Stimulated activated CD4-positive, alpha-beta T cell treated with anti-CD3 and anti-CD28 coated beads, TNF-alpha, amount 100 ng/mL, for 4 hours (primary cell): Measurements from ENCODE around the gene CARD18.

Experiments used
- DNase-seq, 3 experiments: peaks; one replicate each; pipeline ENCODE4 v3.0.0-alpha.2; 2020; ENCODE audit warnings: low read depth in 3 of 3

CARD18 gene, protein sequence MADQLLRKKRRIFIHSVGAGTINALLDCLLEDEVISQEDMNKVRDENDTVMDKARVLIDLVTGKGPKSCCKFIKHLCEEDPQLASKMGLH

DNA sequence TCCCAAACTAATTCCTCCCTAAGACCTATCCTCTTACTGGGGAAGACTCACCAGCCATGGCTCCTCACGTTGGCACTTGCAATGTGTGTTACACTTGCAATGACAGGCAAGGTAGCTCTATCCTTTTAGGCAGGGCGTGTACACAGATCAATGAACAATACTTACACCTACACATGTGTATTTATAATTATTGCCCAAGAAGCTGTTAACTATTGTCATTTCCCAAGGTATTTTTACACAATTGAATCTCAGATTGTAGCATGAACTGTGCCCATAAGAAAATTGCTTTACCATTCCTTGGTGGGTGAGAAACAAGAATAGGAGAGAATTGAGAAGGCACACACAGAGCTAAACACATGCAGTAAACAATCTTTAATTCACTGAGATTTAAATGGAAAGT lies at the start of gene CARD18:
TSS of gene CARD18 (minus strand) at position 101 of the 400 bp plus-strand sequence. CDS start at position 58, 43 bp downstream.
- DNase-seq: no peak

DNA sequence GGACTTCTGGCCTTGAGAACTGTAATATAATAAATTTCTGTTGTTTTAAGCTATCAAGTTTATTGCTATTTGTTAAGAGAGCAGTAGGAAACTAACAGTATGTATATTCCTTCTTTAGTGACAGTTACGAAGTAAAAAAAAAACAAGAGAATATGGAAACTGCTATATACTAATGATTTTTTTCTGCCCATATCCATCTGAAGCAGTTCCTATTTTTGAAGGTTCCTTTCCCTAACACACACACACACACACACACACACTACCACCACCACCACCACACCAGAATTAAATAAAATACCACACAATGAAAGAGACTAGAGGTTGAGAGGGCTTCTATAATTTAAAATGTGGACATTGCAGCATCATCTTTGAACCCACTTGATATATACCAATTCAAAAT lies 44.4 kb upstream of the CARD18 start:
- DNase-seq: no peak

DNA sequence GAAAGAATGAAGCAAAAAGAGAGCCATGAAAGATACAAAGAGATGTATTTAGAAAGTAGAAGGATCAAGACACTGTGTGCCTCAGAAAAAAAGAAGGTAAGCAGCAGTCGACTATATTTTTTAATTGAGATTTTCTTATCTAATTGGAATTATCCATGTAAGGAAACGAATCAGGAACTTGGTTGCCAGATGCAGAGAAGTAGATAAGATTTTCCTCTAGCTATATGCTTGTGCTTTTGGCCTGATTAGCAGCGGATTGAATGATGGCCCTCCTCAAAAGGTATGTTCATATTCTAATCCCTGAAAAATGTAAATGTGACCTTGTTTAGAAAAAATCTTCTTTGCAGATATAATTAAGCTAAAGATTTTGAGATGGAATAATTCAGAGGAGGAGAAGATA lies 43.9 kb upstream of the CARD18 start:
- DNase-seq: no peak

DNA sequence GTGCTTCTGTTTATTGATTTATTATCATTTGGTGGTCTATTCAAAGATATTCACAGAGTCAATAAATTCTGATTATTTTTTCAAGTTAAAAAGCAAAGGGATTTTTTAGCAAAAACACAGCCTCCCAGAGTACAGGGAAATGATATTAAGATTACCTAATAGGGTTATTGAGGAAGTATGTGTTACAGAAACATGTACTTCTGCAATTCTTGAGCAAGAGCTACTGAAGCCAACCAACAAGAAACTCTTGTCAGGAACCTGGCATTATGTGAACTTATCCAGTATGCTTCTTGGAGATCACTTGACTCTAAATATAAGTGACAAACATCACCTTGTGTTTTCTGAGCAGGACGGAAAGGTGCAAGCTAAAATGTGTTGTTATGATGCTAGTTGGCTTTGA lies 42.0 kb upstream of the CARD18 start:
- DNase-seq: no peak

DNA sequence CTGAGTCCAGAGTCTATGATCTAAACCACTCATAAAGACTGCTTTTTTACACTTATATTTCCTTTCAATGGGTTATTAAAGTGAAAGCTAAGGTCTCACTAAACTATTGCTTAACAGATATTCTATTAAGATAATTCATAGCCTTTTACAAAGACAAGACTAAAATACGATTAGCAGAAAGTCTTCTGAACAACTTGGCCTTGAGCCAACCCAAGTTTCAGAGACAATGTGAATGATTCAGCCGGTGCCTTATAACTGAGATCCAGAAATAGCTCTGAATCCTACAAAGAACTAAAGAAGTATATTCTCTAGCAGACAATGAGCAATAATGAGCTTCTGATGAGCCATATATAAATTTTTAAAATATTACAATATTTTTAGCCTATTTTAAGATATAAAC lies 41.5 kb upstream of the CARD18 start:
- DNase-seq: no peak

DNA sequence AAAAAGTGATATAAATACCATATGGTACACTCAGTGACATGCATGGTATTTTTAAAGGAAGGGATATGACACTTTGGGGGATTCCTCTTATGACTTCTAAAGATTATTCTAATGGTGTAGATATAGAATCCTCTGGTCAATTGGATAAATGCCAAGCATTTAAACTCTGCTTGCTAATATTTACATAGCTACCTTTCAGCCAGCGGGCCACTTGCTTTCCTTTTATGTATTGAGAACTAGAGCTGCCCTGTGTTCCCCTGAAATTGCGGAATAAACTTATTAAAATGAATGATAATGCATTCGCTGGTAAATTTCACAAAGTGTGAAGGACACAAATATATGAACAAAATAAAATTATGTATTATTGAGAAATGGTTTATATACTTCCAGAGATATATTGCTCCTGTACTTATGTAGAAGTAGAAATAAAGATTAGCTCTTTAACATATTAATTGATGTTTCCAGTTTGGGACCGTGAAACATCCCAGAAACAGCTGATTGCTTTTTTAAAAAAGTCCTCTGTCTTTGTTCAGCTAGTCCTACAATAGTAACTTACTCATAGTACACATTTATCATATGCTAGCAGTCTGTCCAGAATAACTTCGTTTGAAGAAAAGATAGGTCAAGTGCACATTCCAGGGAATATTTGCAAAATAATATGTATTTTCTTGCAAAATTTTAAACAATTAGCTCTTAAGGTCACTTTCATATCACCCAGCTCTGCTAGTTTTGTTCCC lies 40.1 kb upstream of the CARD18 start:
- DNase-seq: no peak

DNA sequence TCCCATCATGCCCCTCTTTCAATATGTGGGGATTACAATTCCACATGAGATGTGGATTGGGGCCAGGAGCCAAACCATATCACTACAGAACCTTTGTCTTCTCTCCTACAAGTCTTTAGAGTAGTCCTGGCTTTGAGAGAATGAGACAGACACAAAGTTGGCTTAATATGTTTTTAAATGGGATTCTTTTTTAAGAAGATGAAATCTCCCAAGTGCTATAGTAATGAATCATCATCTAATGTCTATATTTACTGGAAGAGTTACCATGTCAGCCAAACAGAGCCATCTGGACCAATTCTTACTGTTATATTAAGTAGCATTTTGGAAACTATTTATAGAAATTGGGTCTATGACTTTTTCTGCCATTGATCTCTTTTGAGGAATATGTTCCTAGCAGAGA lies 38.1 kb upstream of the CARD18 start:
- no peak for DNase-seq

DNA sequence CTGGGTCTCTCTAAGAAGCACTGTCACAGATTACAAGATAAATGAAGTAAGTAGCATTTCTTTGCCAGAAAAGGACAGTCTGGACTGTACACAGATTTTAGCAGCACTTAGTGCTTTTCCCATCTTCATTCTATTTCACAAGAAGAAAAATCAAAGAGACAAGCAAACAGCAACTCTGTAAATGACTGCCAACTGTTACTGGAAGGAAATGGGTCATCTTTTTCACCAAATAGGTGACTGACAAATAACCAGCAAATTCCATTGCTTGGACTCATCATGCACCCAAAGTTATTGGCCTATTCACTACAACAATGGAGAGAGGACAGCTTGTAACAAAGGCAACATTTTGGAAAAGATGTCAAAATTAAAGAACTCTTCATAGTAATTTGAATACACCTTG lies 28.9 kb upstream of the CARD18 start:
- DNase-seq: no peak

DNA sequence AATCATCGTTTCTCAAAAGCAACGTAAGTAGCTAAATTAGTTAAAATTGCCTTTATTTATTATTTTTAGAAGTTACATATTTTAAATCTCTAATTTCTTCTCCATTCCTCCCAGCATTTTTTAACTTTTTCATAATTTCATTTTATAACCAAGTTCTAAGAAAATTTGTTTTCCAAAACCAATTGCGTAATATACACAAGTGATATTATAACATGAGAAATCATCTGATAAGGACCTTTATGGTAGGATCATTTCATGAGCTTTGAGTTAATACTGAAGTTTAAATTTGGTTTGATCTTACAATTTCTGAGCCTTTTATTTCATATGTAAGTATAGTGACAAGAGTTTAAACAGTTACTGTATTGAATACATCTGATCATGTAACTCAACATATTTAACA lies 27.7 kb upstream of the CARD18 start:
- no peak for DNase-seq

DNA sequence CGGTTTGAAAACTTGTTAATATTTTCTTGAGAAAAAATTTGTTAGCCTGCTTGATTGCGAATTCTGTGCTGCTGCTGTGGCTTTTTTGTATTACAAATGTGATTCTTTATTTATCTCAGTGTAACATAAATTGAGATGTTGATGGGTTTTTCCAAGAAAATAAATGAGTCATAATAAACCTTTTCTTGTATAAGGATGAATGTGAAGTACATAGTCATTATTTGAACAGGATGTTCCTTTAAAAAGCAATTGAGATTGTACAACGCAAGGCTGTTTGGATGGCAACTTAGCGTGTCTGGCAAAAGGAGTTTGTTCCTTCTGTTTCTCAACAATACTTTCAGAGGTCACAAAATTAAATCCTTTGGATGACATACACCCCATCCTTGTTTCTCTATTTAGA lies 24.6 kb upstream of the CARD18 start:
- DNase-seq: no peak

DNA sequence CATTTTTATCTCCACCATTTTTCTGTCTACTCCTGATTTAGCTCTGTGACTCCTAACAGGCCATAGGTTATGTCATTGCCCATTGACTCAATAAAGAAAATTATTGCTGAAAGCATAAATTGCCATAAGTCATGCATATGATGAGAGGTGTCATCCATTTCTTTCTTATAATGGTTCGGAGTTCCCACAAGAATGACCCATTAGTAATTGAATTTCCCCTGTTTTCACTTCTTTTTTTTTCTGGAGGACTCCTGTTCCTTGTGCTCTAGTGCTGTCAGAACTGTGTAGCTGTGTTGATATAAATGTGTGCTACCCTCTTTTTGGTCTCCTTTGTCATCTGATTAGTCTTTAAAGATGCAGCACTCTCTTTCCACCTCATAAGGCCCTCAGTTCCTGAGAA lies 22.9 kb upstream of the CARD18 start:
- no peak for DNase-seq

DNA sequence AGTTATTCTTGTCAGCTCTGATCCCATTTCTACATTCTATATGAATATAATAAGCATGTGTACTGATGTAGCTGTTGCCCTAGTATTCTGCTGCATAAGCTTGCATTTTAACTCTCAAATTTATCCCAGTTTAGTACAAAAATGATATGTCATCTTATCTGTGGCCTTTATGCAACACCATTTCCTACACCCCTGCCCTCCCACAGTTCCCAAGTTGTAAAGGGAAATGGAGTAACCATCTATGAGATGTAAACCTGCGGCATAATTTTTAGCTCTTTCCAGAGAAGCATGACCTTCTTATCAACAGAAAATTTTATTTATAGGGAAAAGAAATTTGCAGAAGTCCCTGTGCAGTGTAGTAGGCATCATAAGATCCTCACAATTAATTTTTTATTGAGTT lies 18.9 kb upstream of the CARD18 start:
- DNase-seq: no peak

DNA sequence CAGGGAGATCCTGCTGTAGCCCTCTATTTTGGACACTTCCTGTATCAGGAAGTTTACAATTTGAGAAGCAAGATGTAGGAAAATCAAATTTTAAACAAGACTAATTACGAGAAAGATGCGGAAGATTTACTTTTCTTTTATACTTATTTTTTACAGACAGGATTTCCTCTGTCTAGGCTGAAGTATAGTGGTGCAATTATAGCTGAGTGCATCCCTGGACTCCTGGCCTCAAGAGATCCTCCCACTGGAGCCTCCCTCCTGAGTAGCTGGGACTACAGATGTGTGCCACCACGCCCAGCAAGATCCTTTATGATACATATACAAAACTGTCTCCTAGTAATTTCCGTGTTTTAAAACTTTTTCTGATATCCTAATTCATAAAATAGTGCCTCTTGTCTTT lies 17.2 kb upstream of the CARD18 start:
- DNase-seq: no peak

DNA sequence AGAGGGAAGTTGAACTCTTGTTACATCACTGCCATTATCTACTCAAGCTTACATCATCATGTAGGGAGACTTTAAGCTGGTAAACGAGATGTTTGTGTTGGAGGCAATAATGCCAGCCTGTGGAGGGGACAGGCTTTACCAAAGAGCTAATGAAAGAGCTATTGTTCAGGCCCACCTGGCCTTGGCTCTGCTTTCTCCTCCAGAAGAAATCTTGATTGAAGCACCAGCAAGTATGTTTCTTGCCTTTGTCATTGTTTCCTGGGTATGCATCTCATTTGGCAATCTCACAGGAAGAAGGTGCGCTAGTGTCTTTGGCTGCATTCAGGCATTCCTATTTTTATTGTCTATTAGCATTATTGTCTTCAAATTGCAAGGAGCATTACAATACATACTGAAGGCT lies 16.7 kb upstream of the CARD18 start:
- no peak for DNase-seq

DNA sequence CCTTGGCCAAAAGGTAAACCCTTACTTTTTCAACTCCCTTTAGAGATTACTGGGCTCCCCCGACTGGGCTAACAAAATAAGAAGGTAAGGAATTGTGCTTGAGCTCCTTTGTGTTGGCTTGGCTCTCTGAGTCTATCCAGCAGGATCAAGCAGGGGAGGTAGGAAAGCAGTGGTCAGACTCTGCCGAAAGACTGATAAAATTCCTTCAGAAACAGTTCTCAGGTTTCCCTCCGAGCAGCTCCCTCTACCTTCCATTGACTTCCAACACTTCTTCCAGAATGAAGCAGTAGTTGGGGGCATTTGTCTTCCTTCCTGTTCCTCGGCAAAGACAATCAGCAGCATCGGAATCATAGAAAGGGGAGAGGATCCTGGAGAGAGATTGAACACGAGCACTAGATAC lies 16.1 kb upstream of the CARD18 start:
- DNase-seq: no peak

DNA sequence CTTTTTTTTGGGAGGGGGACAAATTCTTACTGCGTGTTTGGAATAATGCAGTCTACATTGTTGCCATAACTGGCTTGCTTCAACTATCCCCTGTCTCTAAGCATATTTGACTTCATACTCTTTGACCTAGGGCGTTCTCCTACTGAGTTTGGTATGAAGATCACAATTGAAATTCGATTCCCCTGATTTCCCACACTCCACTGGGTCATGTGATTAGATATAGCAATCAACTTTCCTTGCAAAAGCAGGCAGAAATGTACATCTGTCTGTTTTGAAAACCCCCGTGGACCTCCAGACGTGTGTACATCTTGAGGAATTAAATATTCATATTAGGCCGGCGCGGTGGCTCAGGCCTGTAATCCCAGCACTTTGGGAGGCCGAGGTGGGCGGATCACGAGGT lies 13.8 kb upstream of the CARD18 start:
- no peak for DNase-seq

DNA sequence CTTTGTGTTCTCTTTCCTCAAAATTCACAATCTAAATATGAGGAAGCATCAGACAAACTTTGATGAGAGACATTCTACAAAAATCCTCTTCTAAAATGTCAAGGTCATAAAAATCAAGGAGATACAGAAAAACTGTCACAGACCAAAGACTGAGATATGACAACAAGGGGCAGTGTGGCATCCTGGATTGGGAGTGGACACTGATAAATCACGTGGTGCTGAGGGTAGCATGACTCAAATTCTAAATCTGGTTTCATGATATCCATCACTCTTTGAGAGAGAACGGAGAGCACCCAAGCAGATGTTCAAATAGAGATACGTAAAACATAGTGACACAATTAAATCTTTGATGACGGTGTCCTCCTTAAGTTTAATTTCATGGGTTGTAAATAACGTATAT lies 13.0 kb upstream of the CARD18 start:
- DNase-seq: no peak

DNA sequence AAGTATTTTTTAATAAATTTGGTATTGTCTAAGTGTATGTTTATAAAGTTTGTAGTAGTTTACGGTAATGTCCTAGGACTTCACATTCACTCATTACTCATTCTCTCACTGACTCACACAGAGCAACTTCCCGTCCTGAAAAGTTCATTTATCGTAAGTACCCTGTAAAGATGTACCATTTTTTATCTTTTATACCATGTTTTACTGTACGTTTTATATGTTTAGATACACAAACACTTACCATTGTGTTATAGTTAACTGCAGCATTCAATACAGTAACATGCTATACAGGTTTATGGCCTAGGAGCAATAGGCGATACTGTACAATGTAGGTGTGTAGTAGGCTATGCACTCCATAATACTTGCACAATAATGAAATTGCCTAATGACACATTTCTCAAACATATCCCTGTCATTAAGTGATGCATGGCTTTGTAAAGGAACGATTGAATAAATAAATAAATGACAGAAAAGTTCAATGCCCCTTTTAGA lies 12.5 kb upstream of the CARD18 start:
- DNase-seq: no peak

DNA sequence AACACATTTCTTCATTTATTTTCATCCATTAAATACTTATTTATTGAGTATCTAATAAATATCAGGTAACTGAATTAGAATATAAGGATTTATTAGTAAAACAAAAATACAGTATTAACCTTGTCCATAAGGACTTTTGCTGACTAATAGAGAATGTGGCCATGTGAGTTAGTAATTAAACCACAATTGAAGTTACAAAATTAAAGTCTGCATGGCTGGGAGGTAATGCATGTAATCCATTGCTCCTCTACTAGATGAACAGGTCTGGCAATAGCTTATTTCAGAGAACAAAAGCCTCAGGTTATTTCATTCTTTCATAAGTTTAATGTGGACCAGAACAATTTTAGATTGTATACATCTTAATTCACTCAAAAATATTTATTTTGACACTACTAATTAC lies 9.9 kb upstream of the CARD18 start:
- DNase-seq: no peak

DNA sequence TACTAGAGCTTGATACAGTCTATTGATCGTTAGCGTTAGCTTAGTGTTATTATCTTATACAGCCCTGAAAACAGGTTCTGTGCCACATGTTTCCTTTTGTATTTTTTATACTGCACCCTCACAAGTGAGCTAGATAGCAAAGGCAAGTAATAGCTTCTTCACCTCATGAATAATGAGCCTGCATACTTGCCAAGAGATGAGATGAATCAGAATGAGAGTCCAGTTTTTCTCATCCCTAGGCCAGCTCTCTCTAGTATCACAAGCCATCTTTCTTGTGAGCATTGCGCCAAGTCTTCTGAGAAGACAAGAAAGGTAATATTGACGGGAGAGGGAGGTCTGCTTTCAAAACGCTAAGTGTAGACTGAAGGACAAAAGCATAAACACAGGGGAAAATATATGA lies 8.7 kb upstream of the CARD18 start:
- DNase-seq: no peak

DNA sequence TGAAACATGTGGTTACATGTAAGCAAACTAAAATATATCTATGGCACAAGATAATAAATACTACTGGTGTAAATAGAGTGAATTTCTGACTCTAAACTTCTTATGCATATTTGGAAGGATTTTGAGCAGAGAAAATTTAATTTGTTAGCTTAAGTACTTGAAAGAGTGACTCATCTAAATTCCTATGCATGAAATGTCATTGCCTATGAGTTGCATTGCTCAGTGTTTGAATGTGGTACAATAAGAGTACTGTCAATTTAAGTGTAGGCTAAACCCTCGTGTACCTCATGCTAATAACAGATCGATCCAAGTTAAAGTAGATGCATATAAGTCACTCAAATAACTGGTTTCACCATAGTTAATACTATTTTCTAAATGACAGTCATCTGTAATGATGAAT lies 5.3 kb upstream of the CARD18 start:
- no peak for DNase-seq

DNA sequence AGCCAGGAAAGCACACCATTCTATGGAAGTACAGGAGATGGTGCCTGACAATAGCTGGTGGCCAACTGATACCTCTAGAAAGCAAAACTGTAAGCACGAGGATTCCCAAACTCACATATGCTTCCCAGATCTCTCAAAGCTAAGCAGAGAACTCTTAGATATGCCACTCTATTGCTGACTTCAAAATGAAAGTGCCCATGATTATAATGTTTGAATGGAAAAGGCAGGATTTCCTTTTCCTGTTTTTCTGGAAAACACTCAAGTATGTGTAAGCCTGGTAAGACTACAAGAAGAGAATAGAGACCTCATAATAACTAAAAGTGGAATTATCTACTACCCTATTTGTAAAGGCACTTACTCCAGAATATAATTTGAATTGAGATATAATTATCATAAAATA lies 2.6 kb upstream of the CARD18 start:
- DNase-seq: no peak

DNA sequence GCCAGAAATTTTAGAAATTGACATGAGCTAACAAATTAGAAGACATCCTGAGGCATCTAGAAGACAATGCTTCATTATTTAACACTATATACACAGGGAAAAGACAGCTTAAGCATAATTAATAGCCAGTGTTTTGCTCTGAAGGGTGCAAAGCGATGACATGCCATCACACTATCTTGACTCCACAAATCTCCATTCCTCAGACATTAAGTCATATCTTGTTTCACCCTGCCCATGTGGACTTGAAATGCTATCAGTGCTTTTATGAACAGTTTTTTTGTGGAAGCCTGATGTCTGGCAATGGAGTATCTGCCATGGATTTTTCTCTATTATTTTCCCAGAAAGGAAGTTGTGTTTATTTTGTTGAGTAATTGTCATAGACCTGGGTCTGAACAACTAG lies 2.3 kb downstream of the CARD18 start:
- no peak for DNase-seq

DNA sequence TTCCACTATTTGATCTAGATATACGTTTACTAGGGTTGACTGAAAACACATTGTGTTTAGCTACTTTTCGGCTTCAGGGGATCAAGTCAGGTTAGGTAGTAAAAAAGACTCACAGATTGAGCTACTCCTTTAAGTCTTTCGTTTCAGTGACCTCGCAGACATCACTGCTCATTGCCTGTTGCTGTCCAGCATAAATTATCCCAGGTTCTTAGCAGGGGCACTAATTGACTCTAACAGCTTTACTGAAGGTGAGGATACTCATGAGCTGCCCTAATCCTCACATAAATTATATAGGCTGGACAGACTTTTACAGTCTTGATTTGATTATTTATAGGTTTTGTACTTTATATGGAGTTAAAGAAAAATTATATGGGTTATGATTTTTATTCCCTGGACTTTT lies 3.7 kb downstream of the CARD18 start:
- DNase-seq: no peak
